Mesendoderm (in vitro differentiated cells): Measurements from ENCODE around the gene ACOT9. TPM values are rescaled to one million over a fixed set of nuclear protein-coding genes. Genes with fewer than 3 reads are reported as not detected.

ENCODE experiments used
- DNase-seq: peaks from one replicate; pipeline ENCODE4 v3.0.0; 2013
- H2AK5ac ChIP-seq: 2 replicates; pipeline ENCODE4 v1.6.1; 2013; ENCODE audit warnings: low read length, inconsistent platforms
- H2BK120ac ChIP-seq: 2 replicates; pipeline ENCODE4 v1.6.1; 2013; ENCODE audit warnings: low read depth, mild to moderate bottlenecking, low read length, moderate library complexity, mixed read lengths
- H2BK15ac ChIP-seq: replicated peaks from 2 replicates; pipeline ENCODE4 v1.6.1; 2013; ENCODE audit warnings: low read depth, mild to moderate bottlenecking, moderate library complexity
- H2BK5ac ChIP-seq: 2 replicates; pipeline ENCODE4 v1.6.1; 2013; ENCODE audit warnings: low read length, inconsistent platforms
- H3K18ac ChIP-seq: 2 replicates; pipeline ENCODE4 v1.6.1; 2013; ENCODE audit warnings: mild to moderate bottlenecking, low read length, mixed read lengths
- H3K23ac ChIP-seq: one replicate; pipeline ENCODE4 v1.6.1; 2013; ENCODE audit warnings: low read length
- H3K27ac ChIP-seq: 2 replicates; pipeline ENCODE4 v1.5.1; 2013; ENCODE audit warnings: low read depth, mild to moderate bottlenecking, inconsistent platforms, low read length, moderate library complexity
- H3K27me3 ChIP-seq: 2 replicates; pipeline ENCODE4 v1.6.1; 2013; ENCODE audit warnings: low read length, control low read depth, mild to moderate bottlenecking, inconsistent platforms; ENCODE audit not compliant: insufficient read depth, poor library complexity
- H3K36me3 ChIP-seq: 2 replicates; pipeline ENCODE4 v1.6.1; 2013; ENCODE audit warnings: low read length, inconsistent platforms; ENCODE audit not compliant: control insufficient read depth, insufficient read depth
- H3K4ac ChIP-seq: one replicate; pipeline ENCODE4 v1.6.1; 2013; ENCODE audit warnings: low read depth, mild to moderate bottlenecking, low read length, moderate library complexity
- H3K4me1 ChIP-seq: 2 replicates; pipeline ENCODE4 v1.6.1; 2013; ENCODE audit warnings: low read depth, low read length, inconsistent platforms; ENCODE audit not compliant: control insufficient read depth
- H3K4me2 ChIP-seq: 2 replicates; pipeline ENCODE4 v1.6.1; 2013; ENCODE audit warnings: low read length
- H3K4me3 ChIP-seq: 2 replicates; pipeline ENCODE4 v1.5.1; 2013; ENCODE audit warnings: mild to moderate bottlenecking, low read length
- H3K56ac ChIP-seq: one replicate; pipeline ENCODE4 v1.6.1; 2013; ENCODE audit warnings: low read length
- H3K79me1 ChIP-seq: 2 replicates; pipeline ENCODE4 v1.6.1; 2013; ENCODE audit warnings: low read length, inconsistent platforms
- H3K79me2 ChIP-seq: 2 replicates; pipeline ENCODE4 v1.6.1; 2013; ENCODE audit warnings: mild to moderate bottlenecking, low read length; ENCODE audit not compliant: control insufficient read depth, insufficient read depth
- H3K9ac ChIP-seq: 2 replicates; pipeline ENCODE4 v1.6.1; 2013; ENCODE audit warnings: low read length, inconsistent platforms
- H4K5ac ChIP-seq: one replicate; pipeline ENCODE4 v1.6.1; 2013; ENCODE audit warnings: low read length
- H4K8ac ChIP-seq: one replicate; pipeline ENCODE4 v1.6.1; 2013; ENCODE audit warnings: low read depth, mild to moderate bottlenecking, control low read depth, low read length, moderate library complexity
- WGBS: extraction: QIAGEN DNeasy Blood & Tissue Kit; methylation state at CpG from one replicate; pipeline ENCODE4 v1.1.7; 2013; ENCODE audit warnings: low lambda C conversion rate, missing lambda C conversion rate; ENCODE audit not compliant: insufficient coverage; ENCODE audit errors: extremely low coverage; 5-methylcytosine and 5-hydroxymethylcytosine counted together
- polyA plus RNA-seq, 2 experiments: library from polyadenylated mRNA; stranded (reverse); fragments of 200-250 nt; gene quantifications; one replicate each; pipeline ENCODE4 v1.2.3, GENCODE V29; 2013

The ACOT9 gene
- 39.4 TPM for polyA plus RNA-seq (2013, experiment 1 of 2)
- polyA plus RNA-seq (2013, experiment 2 of 2): 40.3 TPM

- peak within 1 kb of the TSS; percentile 16 for H4K8ac ChIP-seq
- H3K4me2 ChIP-seq: peak within 1 kb of the TSS; percentile 22
- DNase-seq: peak; percentile 94
- H3K79me2 ChIP-seq: peaks cover 24% of the 10 kb centered on the region
- H2AK5ac ChIP-seq: no peak within 1 kb of the TSS
- peak within 1 kb of the TSS; percentile 96 for H3K56ac ChIP-seq
- H3K27me3 ChIP-seq: no peaks in the 10 kb centered on the region
- H3K4ac ChIP-seq: peak within 1 kb of the TSS; percentile 18
- peak within 1 kb of the TSS; percentile 51 for H3K27ac ChIP-seq
- no peaks in the 10 kb centered on the region for H3K36me3 ChIP-seq
- peak within 1 kb of the TSS; percentile 69 for H3K4me3 ChIP-seq
- H3K79me1 ChIP-seq: no peaks in the 10 kb centered on the region
- no peak within 1 kb of the TSS for H2BK120ac ChIP-seq
- peak within 1 kb of the TSS; percentile 84 for H3K9ac ChIP-seq
- H3K18ac ChIP-seq: peak within 1 kb of the TSS; percentile 18
- no peak within 1 kb of the TSS for H2BK15ac ChIP-seq
- no peak within 1 kb of the TSS for H3K23ac ChIP-seq
- H4K5ac ChIP-seq: no peak within 1 kb of the TSS
- no peaks in the 10 kb centered on the region for H3K4me1 ChIP-seq
- WGBS: no CpG with 5 or more reads among the region's 73 CpGs
- H2BK5ac ChIP-seq: no peak within 1 kb of the TSS
Observed at GRCh38 chrX:23742697-23743622, at the start of gene ACOT9. Gene ACOT9 (minus strand): TSS chrX:23743276. CDS start chrX:23743144, 132 bp downstream.

- Histone ChIP-seq H3K4me2 (no peak overlapping the region), H3K79me1 (no peaks in the 10 kb centered on the region), H4K8ac (no peak overlapping the region), H3K27ac (no peak overlapping the region), H2BK5ac (no peak overlapping the region), H4K5ac (no peak overlapping the region), H3K9ac (no peak overlapping the region), H3K79me2 (no peaks in the 10 kb centered on the region), H2BK120ac (no peak overlapping the region), H2BK15ac (no peak overlapping the region), H3K4ac (no peak overlapping the region), H3K4me1 (no peaks in the 10 kb centered on the region), H3K18ac (no peak overlapping the region), H3K36me3 (no peaks in the 10 kb centered on the region), H3K56ac (no peak overlapping the region), H3K23ac (no peak overlapping the region), H3K4me3 (no peak overlapping the region), H2AK5ac (no peak overlapping the region), H3K27me3 (no peaks in the 10 kb centered on the region)
- no CpG with 5 or more reads among the region's 11 CpGs for WGBS
- no peak for DNase-seq
Observed at GRCh38 chrX:23790155-23790497, 47.0 kb upstream of the ACOT9 start.

- Histone ChIP-seq H2BK15ac (no peak overlapping the region), H3K4me2 (no peak overlapping the region), H3K23ac (no peak overlapping the region), H3K27ac (no peak overlapping the region), H2BK120ac (no peak overlapping the region), H2BK5ac (no peak overlapping the region), H4K8ac (no peak overlapping the region), H4K5ac (no peak overlapping the region), H3K27me3 (no peaks in the 10 kb centered on the region), H3K18ac (no peak overlapping the region), H3K4ac (no peak overlapping the region), H3K56ac (no peak overlapping the region), H3K4me3 (no peak overlapping the region), H3K9ac (no peak overlapping the region), H3K4me1 (no peaks in the 10 kb centered on the region), H2AK5ac (no peak overlapping the region), H3K79me2 (no peaks in the 10 kb centered on the region), H3K36me3 (no peaks in the 10 kb centered on the region), H3K79me1 (no peaks in the 10 kb centered on the region)
- DNase-seq: no peak
- no CpG with 5 or more reads among the region's 8 CpGs for WGBS
Observed at GRCh38 chrX:23789386-23790154, 46.5 kb upstream of the ACOT9 start.

- H3K4me1 ChIP-seq: no peaks in the 10 kb centered on the region
- H3K79me2 ChIP-seq: no peaks in the 10 kb centered on the region
- no CpG with 5 or more reads among the region's 4 CpGs for whole genome bisulfite sequencing
- no peak overlapping the region for H3K4me2 ChIP-seq
- H3K4ac ChIP-seq: no peak overlapping the region
- no peak overlapping the region for H2BK15ac ChIP-seq
- DNase-seq: no peak
- H4K5ac ChIP-seq: no peak overlapping the region
- no peak overlapping the region for H4K8ac ChIP-seq
- H3K23ac ChIP-seq: no peak overlapping the region
- no peak overlapping the region for H2AK5ac ChIP-seq
- no peak overlapping the region for H3K27ac ChIP-seq
- no peaks in the 10 kb centered on the region for H3K79me1 ChIP-seq
- no peak overlapping the region for H3K9ac ChIP-seq
- H3K18ac ChIP-seq: no peak overlapping the region
- H3K4me3 ChIP-seq: no peak overlapping the region
- H2BK120ac ChIP-seq: no peak overlapping the region
- no peak overlapping the region for H2BK5ac ChIP-seq
- no peaks in the 10 kb centered on the region for H3K36me3 ChIP-seq
- H3K56ac ChIP-seq: no peak overlapping the region
- H3K27me3 ChIP-seq: no peaks in the 10 kb centered on the region
Observed at GRCh38 chrX:23788946-23789345, 45.9 kb upstream of the ACOT9 start.

GRCh38 chrX:23788521-23788920 lies 45.4 kb upstream of the ACOT9 start:
- Histone ChIP-seq H2BK15ac (no peak overlapping the region), H4K5ac (no peak overlapping the region), H3K79me1 (no peaks in the 10 kb centered on the region), H3K79me2 (no peaks in the 10 kb centered on the region), H3K27ac (no peak overlapping the region), H3K4me2 (no peak overlapping the region), H3K4ac (no peak overlapping the region), H2AK5ac (no peak overlapping the region), H3K18ac (no peak overlapping the region), H2BK120ac (no peak overlapping the region), H3K9ac (no peak overlapping the region), H3K27me3 (no peaks in the 10 kb centered on the region), H2BK5ac (no peak overlapping the region), H3K23ac (no peak overlapping the region), H3K56ac (no peak overlapping the region), H3K36me3 (no peaks in the 10 kb centered on the region), H3K4me1 (no peaks in the 10 kb centered on the region), H4K8ac (no peak overlapping the region), H3K4me3 (no peak overlapping the region)
- DNase-seq: no peak
